BE2C (cell line): ENCODE data around the gene ARAP3.

Experiments
- DNase-seq: peaks from one replicate; pipeline ENCODE4 v3.0.0-alpha.2; 2020
- H3K27me3 ChIP-seq: fragments of 250-450 bp; sonication (Bioruptor Pico); 2 replicates; pipeline ENCODE4 v1.5.1; 2020; ENCODE audit warnings: mild to moderate bottlenecking
- H3K36me3 ChIP-seq: fragments of 250-450 bp; sonication (Bioruptor Pico); 2 replicates; pipeline ENCODE4 v1.5.1; 2020; ENCODE audit warnings: mild to moderate bottlenecking
- H3K4me1 ChIP-seq: fragments of 250-450 bp; sonication (Bioruptor Pico); 2 replicates; pipeline ENCODE4 v1.5.1; 2020
- H3K4me3 ChIP-seq: 2 replicates; pipeline ENCODE4 v1.5.1; 2011; ENCODE audit warnings: low read depth, low read length
- H3K9me3 ChIP-seq: fragments of 250-450 bp; sonication (Bioruptor Pico); 2 replicates; pipeline ENCODE4 v1.5.1; 2020
- CTCF ChIP-seq: IDR thresholded peaks from 2 replicates; pipeline ENCODE4 v1.5.1; 2012; ENCODE audit warnings: mild to moderate bottlenecking, low read depth, low read length

Gene ARAP3

GRCh38 chr5:141634720-141635119 is 47.3 kb downstream of the ARAP3 start:
- Histone ChIP-seq H3K9me3 (no peaks in the 10 kb centered on the region), H3K4me3 (no peak overlapping the region), H3K27me3 (no peaks in the 10 kb centered on the region), H3K4me1 (peaks cover 3% of the 10 kb centered on the region), H3K36me3 (peaks cover 12% of the 10 kb centered on the region)
- DNase-seq, result no peak
- no peak for TF ChIP-seq CTCF

DNA sequence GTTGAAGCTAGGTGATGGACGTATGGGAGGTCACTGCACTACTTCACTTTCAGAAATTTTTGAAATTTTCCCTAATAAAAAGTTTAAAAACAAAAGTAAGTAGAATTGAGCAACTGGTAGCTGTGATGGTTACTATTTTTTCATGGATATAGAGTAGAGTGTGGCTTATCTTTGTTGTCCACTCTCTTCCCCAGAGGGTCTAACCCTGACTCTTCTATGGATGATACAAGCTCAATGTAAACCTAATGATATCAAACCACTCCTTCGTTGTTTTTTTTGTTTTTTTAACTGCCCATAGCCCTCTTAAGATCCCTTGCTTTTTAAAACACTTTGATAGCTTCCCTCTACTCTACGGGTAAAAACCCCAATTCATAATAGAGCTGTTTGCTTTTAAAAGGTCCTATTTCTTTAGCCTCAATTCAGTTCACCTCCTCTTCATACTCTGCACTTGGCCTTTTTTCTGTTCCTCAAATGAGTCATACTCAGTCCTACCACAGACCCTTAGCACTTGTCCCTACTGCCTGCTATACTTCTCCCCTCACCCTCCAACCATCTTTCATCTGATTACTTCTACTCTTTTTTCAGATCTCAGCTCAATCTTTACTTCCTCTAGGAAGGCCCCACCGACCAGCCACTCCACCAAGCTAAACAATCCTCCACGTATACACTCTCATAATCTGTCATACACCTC is 48.0 kb downstream of the ARAP3 start:
- Histone ChIP-seq H3K4me1 (peaks cover 3% of the 10 kb centered on the region), H3K27me3 (no peaks in the 10 kb centered on the region), H3K9me3 (no peaks in the 10 kb centered on the region), H3K4me3 (no peak overlapping the region), H3K36me3 (peaks cover 12% of the 10 kb centered on the region)
- TF ChIP-seq CTCF, result no peak
- no peak for DNase-seq

GRCh38 chr5:141632650-141633049 is 49.4 kb downstream of the ARAP3 start:
- no peak for DNase-seq
- H3K36me3 ChIP-seq, result peaks cover 21% of the 10 kb centered on the region
- no peak for TF ChIP-seq CTCF
- peaks cover 3% of the 10 kb centered on the region for H3K4me1 ChIP-seq
- no peaks in the 10 kb centered on the region for H3K27me3 ChIP-seq
- no peak overlapping the region for H3K4me3 ChIP-seq
- no peaks in the 10 kb centered on the region for H3K9me3 ChIP-seq

DNA sequence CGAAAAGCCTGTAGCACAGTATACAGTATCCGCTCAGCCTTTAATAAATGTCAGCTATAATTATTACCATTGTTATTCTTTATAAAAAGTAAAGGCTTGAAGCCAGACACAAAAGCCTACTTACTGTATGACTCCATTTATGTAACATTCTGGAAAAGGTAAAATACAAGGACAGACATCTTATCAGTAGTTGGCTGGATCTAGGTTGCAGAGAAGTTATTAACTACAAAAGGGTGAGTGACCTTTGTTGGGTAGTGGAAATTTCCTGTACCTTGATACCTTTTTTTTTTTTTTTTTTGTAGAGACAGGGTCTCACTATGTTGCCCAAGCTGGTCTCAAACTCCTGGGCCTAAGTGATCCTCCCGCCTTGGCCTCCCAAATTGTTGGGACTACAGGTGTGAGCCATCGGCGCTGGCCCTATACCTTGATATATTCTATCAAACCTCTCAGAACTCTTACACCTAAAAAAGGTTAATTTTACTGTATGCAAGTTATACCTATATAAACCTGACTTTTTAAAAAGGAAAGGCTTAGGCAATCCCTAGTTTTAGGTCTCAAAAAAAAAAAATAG is 51.4 kb downstream of the ARAP3 start:
- no peak for TF ChIP-seq CTCF
- H3K36me3 ChIP-seq, result peaks cover 27% of the 10 kb centered on the region
- DNase-seq, result no peak

DNA sequence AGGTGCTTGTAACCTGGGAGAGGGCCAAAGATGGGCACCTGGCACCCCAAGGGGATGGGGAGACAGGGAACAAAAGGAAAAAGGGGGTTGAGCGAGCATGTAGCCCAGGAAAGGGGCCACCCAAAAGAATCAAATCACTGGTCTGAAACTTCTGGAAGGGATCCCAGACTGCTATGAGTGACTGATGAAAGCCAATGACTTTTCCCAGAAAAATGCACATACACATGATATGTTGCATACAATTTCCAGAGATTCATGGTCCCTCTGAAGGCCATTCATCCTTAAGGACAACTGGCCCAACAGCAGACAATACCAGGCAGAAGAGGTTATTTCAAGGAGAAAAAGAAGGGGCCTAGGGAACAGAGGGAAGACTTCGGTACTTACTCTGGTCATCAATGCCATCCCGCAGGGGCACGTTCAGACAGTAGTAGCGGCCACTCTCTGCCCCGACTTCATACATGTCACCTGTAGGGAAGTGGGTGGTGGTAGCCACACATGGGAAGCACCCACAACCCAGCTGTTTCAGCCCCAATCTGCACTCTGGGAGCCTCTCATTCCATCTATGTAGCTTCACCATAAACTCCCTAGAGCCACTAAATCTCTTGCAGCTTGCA is 53.7 kb downstream of the ARAP3 start:
- peaks cover 36% of the 10 kb centered on the region for H3K36me3 ChIP-seq
- DNase-seq, result no peak
- no peaks in the 10 kb centered on the region for H3K27me3 ChIP-seq
- no peaks in the 10 kb centered on the region for H3K9me3 ChIP-seq
- TF ChIP-seq CTCF, result no peak
- H3K4me3 ChIP-seq, result no peak overlapping the region
- peaks cover 3% of the 10 kb centered on the region for H3K4me1 ChIP-seq

More for the DNA sequence above, 51.4 kb downstream of the ARAP3 start:
- peaks cover 3% of the 10 kb centered on the region for H3K4me1 ChIP-seq
- no peaks in the 10 kb centered on the region for H3K9me3 ChIP-seq
- no peak overlapping the region for H3K4me3 ChIP-seq
- H3K27me3 ChIP-seq, result no peaks in the 10 kb centered on the region

GRCh38 chr5:141623611-141624010 is 58.4 kb downstream of the ARAP3 start:
- Histone ChIP-seq H3K9me3 (no peaks in the 10 kb centered on the region), H3K4me3 (no peak overlapping the region), H3K4me1 (no peaks in the 10 kb centered on the region; the same call in 1 of the 2 replicates), H3K36me3 (peaks cover 26% of the 10 kb centered on the region), H3K27me3 (no peaks in the 10 kb centered on the region)
- DNase-seq, result no peak
- no peak for TF ChIP-seq CTCF
